ENCODE results near the gene ESPL1. TPM values are rescaled to one million over a fixed set of nuclear protein-coding genes. Genes with fewer than 3 reads are reported as not detected.
A peak's percentile ranks its signal among the peaks of the same experiment; 100 is the strongest.

ESPL1 gene
- total and polyA plus RNA-seq, 10 donors: 0.85 to 7.2 (median 2.6) TPM

- intact Hi-C loops (cut with DNase I; ENCODE audit: low total_unique reads): no loop called here
- WGBS, 5 donors: 30 to 61% (median 36%) methylated on average over 5 of the region's 5 CpGs
- peaks cover 33 to 92% (median 79%) of the 10 kb centered on the region in 6 donors for H3K4me1 ChIP-seq
- H3K27ac ChIP-seq: peak overlapping the region; percentile 64 to 94 (median 82)
- no peaks in the 10 kb centered on the region for H3K9me3 ChIP-seq
- peak overlapping the region; percentile 72 to 99 (median 93) for H3K4me3 ChIP-seq
- no peak for DNase-seq
- peaks cover 0 to 59% (median 33%) of the 10 kb centered on the region in 6 donors for H3K36me3 ChIP-seq
- TF ChIP-seq CTCF (IDR thresholded peaks at IDR 0.05 in 8 of 11, conservative IDR thresholded peaks at IDR 0.05 in 3 of 11): peak in 1 of 11 experiments; percentile 5
- TF ChIP-seq POLR2A (IDR thresholded peaks at IDR 0.05): no peak
- no peaks in the 10 kb centered on the region for H3K27me3 ChIP-seq (replicated peaks in 1 of 7)
These were observed 31.0 kb downstream of the ESPL1 start for GRCh38 chr12:53299101-53299453.

DNA sequence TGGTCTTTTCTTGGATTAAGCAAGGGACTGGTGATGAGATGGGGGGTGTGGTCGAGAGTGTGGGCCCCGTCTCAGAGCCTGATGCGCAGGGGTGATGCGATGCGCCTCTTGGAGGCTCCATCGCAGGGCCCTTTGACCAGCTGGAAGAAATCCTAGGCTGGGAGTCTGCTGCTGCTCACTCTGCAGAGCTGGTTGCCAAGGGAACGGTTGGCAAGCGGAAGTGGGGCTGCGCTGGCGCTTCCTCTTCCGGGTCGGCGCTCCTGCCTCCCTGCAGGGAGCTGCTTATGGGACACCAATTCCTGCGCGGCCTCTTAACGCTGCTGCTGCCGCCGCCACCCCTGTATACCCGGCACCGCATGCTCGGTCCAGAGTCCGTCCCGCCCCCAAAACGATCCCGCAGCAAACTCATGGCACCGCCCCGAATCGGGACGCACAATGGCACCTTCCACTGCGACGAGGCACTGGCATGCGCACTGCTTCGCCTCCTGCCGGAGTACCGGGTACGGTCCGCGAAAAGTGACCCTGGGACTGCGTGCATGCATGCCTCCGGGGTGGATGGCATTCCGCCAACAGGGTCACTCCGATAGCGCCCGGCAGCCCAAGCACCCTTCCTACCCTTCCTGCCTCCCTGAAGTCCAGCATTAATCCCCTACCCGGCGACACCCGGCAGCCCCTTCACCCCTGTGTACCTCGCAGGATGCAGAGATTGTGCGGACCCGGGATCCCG lies 31.5 kb downstream of the ESPL1 start, which contains the start of gene MYG1:
Gene MYG1 (plus strand): TSS at position 242 of the 727 bp plus-strand sequence. CDS start 43 bp downstream, at position 285.
- 1 to 6% (median 2%) methylated on average over 24 to 51 of the region's 51 CpGs for WGBS, 5 donors
- Histone ChIP-seq H3K4me3 (peak within 1 kb of the TSS; percentile 72 to 99 (median 93)), H3K36me3 (peaks cover 0 to 64% (median 33%) of the 10 kb centered on the region in 6 donors), H3K27ac (peak within 1 kb of the TSS; percentile 64 to 94 (median 82)), H3K27me3 (replicated peaks in 1 of 7) (no peaks in the 10 kb centered on the region), H3K9me3 (no peaks in the 10 kb centered on the region), H3K4me1 (peaks cover 33 to 87% (median 76%) of the 10 kb centered on the region in 6 donors)
- intact Hi-C loops (cut with DNase I; ENCODE audit: low total_unique reads): no loop called here
- peak; percentile 93 to 97 (median 95) for TF ChIP-seq POLR2AphosphoS5 (IDR thresholded peaks at IDR 0.05)
- peak in 7 of 11 experiments; percentile 16 to 49 (median 25) for TF ChIP-seq CTCF (IDR thresholded peaks at IDR 0.05 in 8 of 11, conservative IDR thresholded peaks at IDR 0.05 in 3 of 11)
- TF ChIP-seq POLR2A (IDR thresholded peaks at IDR 0.05): peak in 1 of 3 donors; percentile 53
- peak; percentile 98 for DNase-seq

GRCh38 chr12:53300187-53300586 lies 32.1 kb downstream of the ESPL1 start:
- TF ChIP-seq POLR2AphosphoS5 (IDR thresholded peaks at IDR 0.05) (no peak), POLR2A (IDR thresholded peaks at IDR 0.05) (no peak), CTCF (IDR thresholded peaks at IDR 0.05 in 8 of 11, conservative IDR thresholded peaks at IDR 0.05 in 3 of 11) (no peak)
- intact Hi-C loops (cut with DNase I; ENCODE audit: low total_unique reads): no loop called here
- DNase-seq: no peak
- 1 to 6% (median 3%) methylated on average over 12 of the region's 12 CpGs for WGBS, 5 donors
- Histone ChIP-seq H3K4me1 (peaks cover 33 to 82% (median 71%) of the 10 kb centered on the region in 6 donors), H3K36me3 (peaks cover 0 to 68% (median 35%) of the 10 kb centered on the region in 6 donors), H3K9me3 (no peaks in the 10 kb centered on the region), H3K27ac (peak overlapping the region; percentile 64 to 94 (median 82)), H3K4me3 (peak overlapping the region; percentile 72 to 99 (median 93)), H3K27me3 (replicated peaks in 1 of 7) (no peaks in the 10 kb centered on the region)

GRCh38 chr12:53302903-53303302 lies 34.8 kb downstream of the ESPL1 start:
- H3K27ac ChIP-seq: peak overlapping the region in 2 of 8 donors; percentile 0 to 45
- H3K4me3 ChIP-seq: no peak overlapping the region
- 93 to 96% (median 94%) methylated on average over 3 to 5 of the region's 5 CpGs for WGBS, 5 donors
- H3K9me3 ChIP-seq: no peaks in the 10 kb centered on the region
- H3K4me1 ChIP-seq: peaks cover 22 to 59% (median 49%) of the 10 kb centered on the region in 6 donors
- TF ChIP-seq CTCF (IDR thresholded peaks at IDR 0.05 in 8 of 11, conservative IDR thresholded peaks at IDR 0.05 in 3 of 11) (no peak), POLR2A (IDR thresholded peaks at IDR 0.05) (no peak), POLR2AphosphoS5 (IDR thresholded peaks at IDR 0.05) (no peak)
- intact Hi-C loops (cut with DNase I; ENCODE audit: low total_unique reads): no loop called here
- no peaks in the 10 kb centered on the region for H3K27me3 ChIP-seq (replicated peaks in 1 of 7)
- H3K36me3 ChIP-seq: peaks cover 4 to 84% (median 57%) of the 10 kb centered on the region in 6 donors
- DNase-seq: no peak

Measured in spleen (tissue), 11 donors.